Measurements from ENCODE around the gene ABCG5.

Gene ABCG5

GRCh38 chr2:43838560-43839267, at the start of gene ABCG5, which contains the start of gene ABCG8:
ABCG5 (minus strand) TSS chr2:43838839; CDS start chr2:43838679, 160 bp downstream.
ABCG8 (plus strand) TSS chr2:43838971; CDS start chr2:43839054, 83 bp downstream.
- no peak for TF ChIP-seq MYC (IDR thresholded peaks at IDR 0.05; ENCODE audit: low read depth, low read length)
- H3K4me3 ChIP-seq (ENCODE audit: low read depth, low read length), result no peak within 1 kb of the TSS
- DNase-seq (ENCODE audit: low read depth), result no peak

- no peak overlapping the region for H3K4me3 ChIP-seq (ENCODE audit: low read depth, low read length)
- DNase-seq (ENCODE audit: low read depth), result peak; percentile 31
- no peak for TF ChIP-seq MYC (IDR thresholded peaks at IDR 0.05; ENCODE audit: low read depth, low read length)
- no peak for TF ChIP-seq POLR2A (IDR thresholded peaks at IDR 0.05; ENCODE audit: extremely low read depth, insufficient read length)
- no peak for TF ChIP-seq MAX (IDR thresholded peaks at IDR 0.05; ENCODE audit: low read depth, low read length)
- no peak for TF ChIP-seq CTCF (IDR thresholded peaks at IDR 0.05; ENCODE audit: low read depth, low read length)
Observed at GRCh38 chr2:43887176-43887575, 48.5 kb upstream of the ABCG5 start.

- TF ChIP-seq POLR2A (IDR thresholded peaks at IDR 0.05; ENCODE audit: extremely low read depth, insufficient read length) (no peak), CTCF (IDR thresholded peaks at IDR 0.05; ENCODE audit: low read depth, low read length) (no peak), MAX (IDR thresholded peaks at IDR 0.05; ENCODE audit: low read depth, low read length) (no peak), MYC (IDR thresholded peaks at IDR 0.05; ENCODE audit: low read depth, low read length) (no peak)
- no peak overlapping the region for H3K4me3 ChIP-seq (ENCODE audit: low read depth, low read length)
- DNase-seq (ENCODE audit: low read depth), result no peak
Observed at GRCh38 chr2:43885132-43885632, 46.5 kb upstream of the ABCG5 start.

GRCh38 chr2:43884689-43885088, 46.0 kb upstream of the ABCG5 start:
- no peak for DNase-seq (ENCODE audit: low read depth)
- H3K4me3 ChIP-seq (ENCODE audit: low read depth, low read length), result no peak overlapping the region

GRCh38 chr2:43882312-43882711, 43.7 kb upstream of the ABCG5 start:
- no peak for TF ChIP-seq MAX (IDR thresholded peaks at IDR 0.05; ENCODE audit: low read depth, low read length)
- H3K4me3 ChIP-seq (ENCODE audit: low read depth, low read length), result no peak overlapping the region
- no peak for DNase-seq (ENCODE audit: low read depth)

More at GRCh38 chr2:43884689-43885088, 46.0 kb upstream of the ABCG5 start:
- TF ChIP-seq MAX (IDR thresholded peaks at IDR 0.05; ENCODE audit: low read depth, low read length), result no peak
- TF ChIP-seq MYC (IDR thresholded peaks at IDR 0.05; ENCODE audit: low read depth, low read length), result no peak
- no peak for TF ChIP-seq CTCF (IDR thresholded peaks at IDR 0.05; ENCODE audit: low read depth, low read length)
- no peak for TF ChIP-seq POLR2A (IDR thresholded peaks at IDR 0.05; ENCODE audit: extremely low read depth, insufficient read length)

GRCh38 chr2:43880952-43881351, 42.3 kb upstream of the ABCG5 start:
- no peak for TF ChIP-seq CTCF (IDR thresholded peaks at IDR 0.05; ENCODE audit: low read depth, low read length)
- TF ChIP-seq MYC (IDR thresholded peaks at IDR 0.05; ENCODE audit: low read depth, low read length), result no peak
- TF ChIP-seq MAX (IDR thresholded peaks at IDR 0.05; ENCODE audit: low read depth, low read length), result no peak
- no peak for TF ChIP-seq POLR2A (IDR thresholded peaks at IDR 0.05; ENCODE audit: extremely low read depth, insufficient read length)
- DNase-seq (ENCODE audit: low read depth), result no peak
- no peak overlapping the region for H3K4me3 ChIP-seq (ENCODE audit: low read depth, low read length)

All from NB4 (cell line).